Middle frontal gyrus (tissue), 1 donor: ENCODE results near the gene IRF2BPL.

Experiments used
- DNase-seq: peaks from one replicate; pipeline ENCODE4 v3.0.0-alpha.2; 2015; ENCODE audit warnings: low spot score; ENCODE audit errors: extremely low spot score

IRF2BPL gene

DNA sequence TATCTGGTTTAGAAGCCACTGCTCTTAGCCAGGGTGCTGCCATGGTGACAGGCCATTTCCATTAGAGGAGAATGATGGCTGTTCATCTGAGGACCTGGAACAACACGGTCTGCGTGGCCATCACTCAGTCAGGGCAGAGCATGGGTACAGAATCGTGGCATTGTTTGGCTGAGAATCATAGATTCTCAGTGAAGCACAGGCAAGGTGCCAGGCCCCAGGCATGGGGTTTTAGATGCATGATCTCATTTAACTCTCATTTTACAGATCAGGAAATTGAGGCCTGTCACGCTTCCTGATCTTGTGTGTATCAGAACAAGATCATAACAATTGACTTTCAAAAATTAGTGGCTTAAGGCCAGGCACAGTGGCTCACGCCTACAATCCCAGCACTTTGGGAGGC is 26.8 kb upstream of the IRF2BPL start:
- DNase-seq: no peak

GRCh38 chr14:77053046-77053841 is 24.7 kb upstream of the IRF2BPL start:
- no peak for DNase-seq

DNA sequence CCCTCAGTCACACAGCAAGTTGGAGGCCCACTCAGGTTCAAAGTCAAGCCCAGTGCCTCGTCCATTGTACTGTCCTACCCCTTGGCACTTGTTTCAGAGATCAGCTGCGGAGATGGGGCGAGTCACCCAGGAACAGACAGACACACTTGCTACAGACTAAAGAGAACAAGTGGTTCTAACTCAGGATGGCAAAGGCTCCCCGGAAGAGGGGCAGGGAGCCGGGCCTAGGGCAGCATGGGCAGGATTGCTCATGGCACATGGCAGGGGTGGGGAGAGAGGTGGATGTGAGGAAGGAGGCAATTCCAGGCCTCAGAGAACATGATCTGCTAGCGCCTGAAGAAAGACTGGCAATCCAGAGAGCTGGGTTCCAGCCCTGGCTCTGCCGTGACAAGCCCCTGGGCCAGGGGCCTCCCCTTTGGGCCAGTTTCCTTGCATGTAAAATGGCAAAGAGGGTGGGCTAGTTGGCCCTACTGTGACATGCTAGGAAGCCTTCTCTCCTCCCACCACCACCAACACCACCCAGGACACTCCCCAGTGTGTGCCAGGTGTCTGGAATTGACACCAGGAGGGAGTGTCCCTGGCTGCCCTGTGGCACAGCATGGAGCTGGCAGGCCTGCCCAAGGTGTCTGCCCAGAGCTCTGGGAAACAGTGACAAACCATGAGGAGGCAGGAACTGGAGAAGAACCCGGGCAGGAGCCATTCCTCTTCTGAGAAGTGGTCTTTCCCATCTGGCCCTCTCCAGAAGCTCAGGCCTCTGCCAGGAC is 24.0 kb upstream of the IRF2BPL start:
- DNase-seq: no peak

GRCh38 chr14:77051116-77051515 is 22.6 kb upstream of the IRF2BPL start:
- DNase-seq: no peak

GRCh38 chr14:77046721-77047120 is 18.2 kb upstream of the IRF2BPL start:
- DNase-seq: no peak

DNA sequence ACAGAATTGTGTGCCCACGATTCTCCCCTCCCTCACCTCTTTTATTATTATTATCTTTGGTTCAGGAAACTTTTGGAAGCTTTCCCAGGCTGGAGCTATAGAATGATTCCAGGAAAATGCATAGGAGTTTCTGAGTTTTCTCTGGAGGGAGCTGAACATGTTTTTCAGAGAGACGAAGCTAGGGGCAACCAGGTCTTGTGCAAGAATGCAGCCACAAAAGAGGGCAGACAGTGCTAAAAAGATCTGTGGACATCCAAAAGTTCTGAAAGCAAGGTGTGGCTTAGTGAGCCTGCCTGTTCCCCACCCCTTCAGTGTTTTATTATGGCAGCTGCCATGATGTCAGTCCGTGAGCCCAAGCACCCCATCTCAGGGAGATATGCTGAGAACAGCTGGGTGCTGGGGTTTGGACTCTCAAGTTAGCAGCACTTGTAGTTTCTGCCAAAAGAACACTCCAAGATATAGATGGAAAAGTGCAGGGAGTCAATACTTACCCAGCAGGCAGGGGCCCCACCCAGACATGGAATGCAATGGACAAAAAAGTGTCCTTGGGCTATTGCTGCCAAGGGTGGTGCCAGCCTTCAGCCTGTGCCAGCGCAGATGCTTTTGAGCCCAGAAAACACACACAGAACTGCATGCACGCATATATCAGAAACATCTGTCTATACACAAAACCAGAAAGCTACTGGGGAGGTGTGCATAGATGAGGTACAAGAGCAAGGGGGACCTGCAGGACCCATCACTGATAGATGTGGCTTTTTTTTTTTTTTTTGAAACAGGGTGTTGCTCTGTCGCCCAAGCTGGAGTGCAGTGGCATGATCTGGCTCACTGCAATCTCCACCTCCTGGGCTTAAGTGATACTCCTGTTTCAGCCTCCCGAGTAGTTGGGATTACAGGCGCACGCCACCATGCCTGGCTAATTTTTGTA is 17.0 kb upstream of the IRF2BPL start:
- no peak for DNase-seq

DNA sequence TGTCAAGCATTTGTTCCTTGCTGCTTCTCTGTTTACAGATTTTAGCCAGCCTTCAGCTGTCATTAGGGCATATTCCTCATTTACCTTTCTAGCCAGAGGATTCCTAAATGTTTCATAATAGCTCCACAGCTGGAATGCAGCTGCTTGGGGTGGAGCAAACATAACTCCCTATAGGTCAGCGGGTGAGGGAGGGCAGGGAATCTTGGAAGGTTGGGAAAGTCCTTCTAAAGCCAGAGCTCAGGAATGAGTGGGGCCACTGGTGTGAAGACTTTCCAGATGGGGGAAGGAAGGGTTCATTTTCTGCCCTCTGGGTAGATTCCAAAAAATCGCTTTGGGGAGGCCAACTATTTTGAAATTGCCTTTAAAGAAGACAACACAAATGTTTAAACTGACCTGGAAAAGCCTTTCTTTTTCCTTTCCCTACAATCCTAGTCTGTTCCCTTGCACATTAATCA is 16.3 kb upstream of the IRF2BPL start:
- no peak for DNase-seq

- no peak for DNase-seq
Observed at GRCh38 chr14:77043984-77044485, 15.5 kb upstream of the IRF2BPL start.

- no peak for DNase-seq
Observed at GRCh38 chr14:77043177-77043983, 14.9 kb upstream of the IRF2BPL start.

- DNase-seq: no peak
Observed at GRCh38 chr14:77041881-77042545, 13.5 kb upstream of the IRF2BPL start.

DNA sequence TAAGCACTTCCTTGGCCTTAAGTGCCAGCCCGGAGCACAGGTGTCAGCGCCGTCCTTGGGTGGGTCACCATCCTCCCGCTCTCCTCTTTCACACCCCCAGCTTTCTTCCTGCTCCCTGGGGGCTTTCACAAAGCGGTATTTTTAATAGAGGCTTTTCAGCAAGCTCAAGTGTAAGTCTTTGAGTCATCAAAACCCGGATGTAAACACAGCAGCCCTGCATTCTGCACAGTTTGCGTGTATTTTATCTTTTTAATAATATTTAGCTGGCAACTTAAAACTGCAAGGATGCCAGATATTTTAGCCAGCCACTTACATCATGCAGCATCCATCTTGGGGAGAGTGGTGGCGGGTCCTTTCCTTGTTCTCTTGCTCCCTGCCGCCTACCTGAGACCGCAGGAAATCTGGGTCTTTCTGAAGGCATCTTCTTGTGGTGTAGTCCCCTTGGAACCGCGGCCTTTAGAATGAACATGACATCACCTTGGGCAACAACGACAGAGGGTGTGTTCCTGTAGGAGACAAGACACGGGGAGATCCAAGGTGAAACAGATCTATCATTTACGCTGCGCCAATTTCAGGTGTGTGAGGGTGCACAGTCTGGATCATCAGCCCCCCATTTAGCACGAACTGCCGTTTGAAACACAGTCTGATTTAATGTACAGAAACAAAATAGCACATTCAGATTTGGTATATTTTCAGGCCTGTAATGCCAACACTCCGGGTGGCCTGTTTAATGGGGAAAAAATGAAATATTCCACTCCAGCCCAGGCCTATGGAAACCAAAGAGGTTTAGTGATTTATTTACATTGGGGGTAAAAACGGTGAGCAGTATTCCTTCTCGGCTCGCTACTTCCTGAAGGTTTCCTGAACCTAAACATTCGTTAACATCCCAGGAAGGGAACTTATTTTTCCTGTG is 12.5 kb upstream of the IRF2BPL start:
- no peak for DNase-seq

- peak; percentile 99 for DNase-seq
Observed at GRCh38 chr14:77040059-77040740, 11.7 kb upstream of the IRF2BPL start.

- no peak for DNase-seq
Observed at GRCh38 chr14:77039285-77040058, 11.0 kb upstream of the IRF2BPL start.

DNA sequence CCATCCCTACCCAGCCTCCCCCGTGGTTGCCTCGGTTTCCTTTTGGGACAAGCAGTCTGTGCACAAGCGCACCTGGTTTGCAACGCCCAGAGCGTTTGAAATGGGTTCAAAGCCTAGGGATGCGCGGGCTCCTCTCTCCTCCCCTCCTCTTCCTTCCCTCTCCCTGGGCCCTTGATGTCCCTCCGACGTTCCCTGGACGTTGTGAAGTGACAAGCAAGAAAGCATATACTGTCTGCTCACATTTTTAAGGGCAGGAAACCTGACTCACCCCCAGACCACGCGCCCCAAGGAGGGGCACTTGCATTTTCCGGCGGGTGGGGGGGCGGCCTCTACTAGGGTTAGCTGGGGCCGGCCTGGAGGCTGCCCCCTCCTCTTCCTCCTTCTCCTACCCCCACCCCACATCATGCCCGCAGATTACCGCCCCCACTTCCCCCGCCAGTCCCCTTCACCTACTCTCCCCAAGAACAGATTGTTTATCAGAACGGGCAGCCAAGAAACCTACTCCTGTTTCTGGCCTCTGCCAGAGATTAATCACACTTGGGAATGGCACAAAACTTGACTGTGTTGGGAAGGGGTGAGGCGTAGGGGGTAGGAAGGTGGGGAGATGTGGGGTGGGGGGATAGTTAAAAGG is 9.5 kb upstream of the IRF2BPL start:
- no peak for DNase-seq

- DNase-seq: no peak
Observed at GRCh38 chr14:77037215-77037937, 8.9 kb upstream of the IRF2BPL start.

GRCh38 chr14:77036484-77037214 is 8.1 kb upstream of the IRF2BPL start:
- no peak for DNase-seq
